ENCODE data around the gene ZNF182.
"Not testable (repeated sequence)": the region's sequence is repeated elsewhere in the genome, so short reads cannot be mapped to it uniquely, and the experiment has no call there.

Gene ZNF182

GRCh38 chrX:47976254-47977151, 27.3 kb downstream of the ZNF182 start:
- no peak overlapping the region for H3K4me3 ChIP-seq (ENCODE audit: low read depth, low read length)
- no peak for DNase-seq (ENCODE audit: low read depth)
- TF ChIP-seq CTCF (IDR thresholded peaks at IDR 0.05; ENCODE audit: control insufficient read depth, extremely low read depth, insufficient read depth) = no peak

GRCh38 chrX:47973235-47973634, 30.6 kb downstream of the ZNF182 start:
- no peak for TF ChIP-seq CTCF (IDR thresholded peaks at IDR 0.05; ENCODE audit: control insufficient read depth, extremely low read depth, insufficient read depth)
- H3K4me3 ChIP-seq (ENCODE audit: low read depth, low read length) = no peak overlapping the region
- DNase-seq (ENCODE audit: low read depth) = no peak

GRCh38 chrX:47965526-47965925, 38.3 kb downstream of the ZNF182 start:
- H3K4me3 ChIP-seq (ENCODE audit: low read depth, low read length); DNase-seq (ENCODE audit: low read depth): not testable (repeated sequence)

- not testable (repeated sequence) for DNase-seq (ENCODE audit: low read depth); H3K4me3 ChIP-seq (ENCODE audit: low read depth, low read length)
Measured at GRCh38 chrX:47961830-47962229, 42.0 kb downstream of the ZNF182 start.

- no peak overlapping the region for H3K4me3 ChIP-seq (ENCODE audit: low read depth, low read length)
- DNase-seq (ENCODE audit: low read depth) = no peak
- TF ChIP-seq CTCF (IDR thresholded peaks at IDR 0.05; ENCODE audit: control insufficient read depth, extremely low read depth, insufficient read depth) = no peak
Measured at GRCh38 chrX:47960406-47960805, 43.4 kb downstream of the ZNF182 start.

- no peak for TF ChIP-seq CTCF (IDR thresholded peaks at IDR 0.05; ENCODE audit: control insufficient read depth, extremely low read depth, insufficient read depth)
- no peak overlapping the region for H3K4me3 ChIP-seq (ENCODE audit: low read depth, low read length)
- no peak for DNase-seq (ENCODE audit: low read depth)
Measured at GRCh38 chrX:47958761-47959342, 44.9 kb downstream of the ZNF182 start.

GRCh38 chrX:47958206-47958605, 45.6 kb downstream of the ZNF182 start:
- not testable (repeated sequence) for H3K4me3 ChIP-seq (ENCODE audit: low read depth, low read length); DNase-seq (ENCODE audit: low read depth)

- no peak overlapping the region for H3K4me3 ChIP-seq (ENCODE audit: low read depth, low read length)
- TF ChIP-seq CTCF (IDR thresholded peaks at IDR 0.05; ENCODE audit: control insufficient read depth, extremely low read depth, insufficient read depth) = no peak
- DNase-seq (ENCODE audit: low read depth) = no peak
Measured at GRCh38 chrX:47956016-47956415, 47.8 kb downstream of the ZNF182 start.

- DNase-seq (ENCODE audit: low read depth); H3K4me3 ChIP-seq (ENCODE audit: low read depth, low read length): not testable (repeated sequence)
Measured at GRCh38 chrX:47955295-47955694, 48.5 kb downstream of the ZNF182 start.

Measured in LNCaP clone FGC (cell line).